ENCODE results near the gene PTPRU.

The PTPRU gene

DNA sequence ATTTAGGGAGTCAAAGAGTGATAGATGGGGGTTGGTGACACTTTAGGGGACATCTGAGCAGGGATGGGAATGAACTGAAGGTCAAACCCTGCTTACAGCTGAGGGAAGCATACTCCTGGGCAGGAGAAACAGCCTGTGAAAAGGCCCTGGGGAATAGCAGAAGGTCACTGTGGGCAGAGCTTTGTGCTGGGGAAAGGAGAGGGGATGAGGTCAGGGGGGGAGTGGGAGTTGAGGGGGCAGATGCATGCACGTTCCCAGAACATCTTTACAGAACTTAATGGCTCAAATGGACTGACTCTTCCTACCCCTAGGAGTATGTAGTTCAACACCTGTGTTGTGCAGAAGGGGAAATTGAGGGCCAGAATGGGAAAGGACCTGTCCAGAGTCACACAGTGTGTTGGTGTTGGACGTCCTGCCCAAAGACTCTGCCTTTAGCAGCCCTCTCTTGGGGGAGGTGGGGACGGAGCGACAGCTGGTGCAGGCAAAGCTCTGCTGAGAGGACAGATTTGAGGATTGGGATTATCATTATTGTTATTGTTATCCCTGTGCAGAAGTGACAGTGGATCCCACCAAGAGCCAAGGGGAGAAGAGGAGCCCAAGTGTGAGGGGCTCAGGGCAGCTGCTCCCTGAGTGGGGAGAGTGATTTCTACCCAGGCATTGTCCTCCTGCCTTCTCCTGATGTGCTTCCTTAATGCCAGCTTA, 116.5 kb downstream of the PTPRU start:
- TF ChIP-seq TAF1 (IDR thresholded peaks at IDR 0.05; ENCODE audit: borderline replicate concordance, insufficient read depth, low read length) (no peak), SIN3A (IDR thresholded peaks at IDR 0.05; ENCODE audit: borderline replicate concordance, insufficient read depth, low read length) (no peak), POLR2AphosphoS5 (IDR thresholded peaks at IDR 0.05; ENCODE audit: low read depth, low read length) (no peak), FOXP2 (optimal IDR thresholded peaks at IDR 0.05; ENCODE audit: borderline replicate concordance, extremely low read depth, extremely low read length, insufficient read depth) (no peak)
- TF ChIP-seq, protein P1, sequence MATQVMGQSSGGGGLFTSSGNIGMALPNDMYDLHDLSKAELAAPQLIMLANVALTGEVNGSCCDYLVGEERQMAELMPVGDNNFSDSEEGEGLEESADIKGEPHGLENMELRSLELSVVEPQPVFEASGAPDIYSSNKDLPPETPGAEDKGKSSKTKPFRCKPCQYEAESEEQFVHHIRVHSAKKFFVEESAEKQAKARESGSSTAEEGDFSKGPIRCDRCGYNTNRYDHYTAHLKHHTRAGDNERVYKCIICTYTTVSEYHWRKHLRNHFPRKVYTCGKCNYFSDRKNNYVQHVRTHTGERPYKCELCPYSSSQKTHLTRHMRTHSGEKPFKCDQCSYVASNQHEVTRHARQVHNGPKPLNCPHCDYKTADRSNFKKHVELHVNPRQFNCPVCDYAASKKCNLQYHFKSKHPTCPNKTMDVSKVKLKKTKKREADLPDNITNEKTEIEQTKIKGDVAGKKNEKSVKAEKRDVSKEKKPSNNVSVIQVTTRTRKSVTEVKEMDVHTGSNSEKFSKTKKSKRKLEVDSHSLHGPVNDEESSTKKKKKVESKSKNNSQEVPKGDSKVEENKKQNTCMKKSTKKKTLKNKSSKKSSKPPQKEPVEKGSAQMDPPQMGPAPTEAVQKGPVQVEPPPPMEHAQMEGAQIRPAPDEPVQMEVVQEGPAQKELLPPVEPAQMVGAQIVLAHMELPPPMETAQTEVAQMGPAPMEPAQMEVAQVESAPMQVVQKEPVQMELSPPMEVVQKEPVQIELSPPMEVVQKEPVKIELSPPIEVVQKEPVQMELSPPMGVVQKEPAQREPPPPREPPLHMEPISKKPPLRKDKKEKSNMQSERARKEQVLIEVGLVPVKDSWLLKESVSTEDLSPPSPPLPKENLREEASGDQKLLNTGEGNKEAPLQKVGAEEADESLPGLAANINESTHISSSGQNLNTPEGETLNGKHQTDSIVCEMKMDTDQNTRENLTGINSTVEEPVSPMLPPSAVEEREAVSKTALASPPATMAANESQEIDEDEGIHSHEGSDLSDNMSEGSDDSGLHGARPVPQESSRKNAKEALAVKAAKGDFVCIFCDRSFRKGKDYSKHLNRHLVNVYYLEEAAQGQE (IDR thresholded peaks at IDR 0.05; ENCODE audit: insufficient read depth in 1 of 2, low read depth in 2 of 2, low read length in 2 of 2), result no peak

GRCh38 chr1:29354511-29355098, 118.3 kb downstream of the PTPRU start:
- TF ChIP-seq SIN3A (IDR thresholded peaks at IDR 0.05; ENCODE audit: borderline replicate concordance, insufficient read depth, low read length), result no peak
- TF ChIP-seq FOXP2 (optimal IDR thresholded peaks at IDR 0.05; ENCODE audit: borderline replicate concordance, extremely low read depth, extremely low read length, insufficient read depth), result no peak
- TF ChIP-seq, protein P1 (IDR thresholded peaks at IDR 0.05; ENCODE audit: insufficient read depth in 1 of 2, low read depth in 2 of 2, low read length in 2 of 2), result no peak
- no peak for TF ChIP-seq TAF1 (IDR thresholded peaks at IDR 0.05; ENCODE audit: borderline replicate concordance, insufficient read depth, low read length)
- TF ChIP-seq POLR2AphosphoS5 (IDR thresholded peaks at IDR 0.05; ENCODE audit: low read depth, low read length), result no peak

DNA sequence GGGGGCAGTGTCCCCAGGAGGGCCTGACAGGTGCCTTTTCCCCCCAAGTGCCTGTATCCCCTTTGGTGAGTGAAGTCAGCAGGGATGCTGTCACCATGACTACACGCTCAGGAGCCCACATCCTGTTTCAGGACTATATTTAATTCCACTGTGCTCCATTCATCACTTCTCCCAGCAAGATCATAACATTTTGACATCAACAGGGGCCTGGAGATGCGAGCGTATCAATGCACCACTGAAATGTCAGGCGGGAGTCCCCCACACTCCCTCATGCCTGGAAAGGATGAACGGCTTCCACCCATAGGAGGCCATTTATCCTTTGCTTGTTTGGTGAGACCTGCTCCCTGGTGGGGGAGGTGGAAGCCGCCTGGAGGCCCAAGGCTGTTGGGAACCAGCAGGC, 119.1 kb downstream of the PTPRU start:
- TF ChIP-seq SIN3A (IDR thresholded peaks at IDR 0.05; ENCODE audit: borderline replicate concordance, insufficient read depth, low read length), result no peak
- TF ChIP-seq POLR2AphosphoS5 (IDR thresholded peaks at IDR 0.05; ENCODE audit: low read depth, low read length), result no peak
- TF ChIP-seq, protein P1 (IDR thresholded peaks at IDR 0.05; ENCODE audit: insufficient read depth in 1 of 2, low read depth in 2 of 2, low read length in 2 of 2), result no peak
- TF ChIP-seq TAF1 (IDR thresholded peaks at IDR 0.05; ENCODE audit: borderline replicate concordance, insufficient read depth, low read length), result no peak
- TF ChIP-seq FOXP2 (optimal IDR thresholded peaks at IDR 0.05; ENCODE audit: borderline replicate concordance, extremely low read depth, extremely low read length, insufficient read depth), result no peak

GRCh38 chr1:29356663-29357062, 120.3 kb downstream of the PTPRU start:
- TF ChIP-seq FOXP2 (optimal IDR thresholded peaks at IDR 0.05; ENCODE audit: borderline replicate concordance, extremely low read depth, extremely low read length, insufficient read depth), result no peak
- TF ChIP-seq TAF1 (IDR thresholded peaks at IDR 0.05; ENCODE audit: borderline replicate concordance, insufficient read depth, low read length), result no peak

GRCh38 chr1:29357452-29357851, 121.1 kb downstream of the PTPRU start:
- TF ChIP-seq FOXP2 (optimal IDR thresholded peaks at IDR 0.05; ENCODE audit: borderline replicate concordance, extremely low read depth, extremely low read length, insufficient read depth) (no peak), SIN3A (IDR thresholded peaks at IDR 0.05; ENCODE audit: borderline replicate concordance, insufficient read depth, low read length) (no peak)

DNA sequence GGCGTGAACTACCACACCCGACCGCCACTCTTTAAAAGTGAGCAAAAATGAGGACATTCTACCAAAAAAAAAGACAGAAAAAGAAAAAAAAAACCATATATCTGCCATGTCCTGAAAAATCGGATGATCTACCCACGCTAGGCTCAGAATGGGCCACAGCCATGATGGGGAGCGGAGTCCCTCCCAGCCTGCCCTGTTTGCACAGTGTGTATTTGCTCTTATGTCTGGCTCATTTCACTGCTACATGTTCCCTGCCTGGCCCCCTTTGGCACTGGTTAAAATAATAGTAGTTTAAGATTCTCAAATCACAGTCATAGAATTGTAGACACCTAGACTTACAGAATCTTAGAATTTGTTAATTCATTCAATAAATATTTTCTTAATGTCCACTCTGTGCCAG, 121.9 kb downstream of the PTPRU start:
- no peak for TF ChIP-seq FOXP2 (optimal IDR thresholded peaks at IDR 0.05; ENCODE audit: borderline replicate concordance, extremely low read depth, extremely low read length, insufficient read depth)
- TF ChIP-seq, protein P1 (IDR thresholded peaks at IDR 0.05; ENCODE audit: insufficient read depth in 1 of 2, low read depth in 2 of 2, low read length in 2 of 2), result no peak
- no peak for TF ChIP-seq POLR2AphosphoS5 (IDR thresholded peaks at IDR 0.05; ENCODE audit: low read depth, low read length)
- no peak for TF ChIP-seq TAF1 (IDR thresholded peaks at IDR 0.05; ENCODE audit: borderline replicate concordance, insufficient read depth, low read length)
- TF ChIP-seq SIN3A (IDR thresholded peaks at IDR 0.05; ENCODE audit: borderline replicate concordance, insufficient read depth, low read length), result no peak
